A549 (cell line): ENCODE measurements around the gene LDLRAP1. TPM values are rescaled to one million over a fixed set of nuclear protein-coding genes. Genes with fewer than 3 reads are reported as not detected.

Experiments
- ATAC-seq, 2 experiments: fragments of 200-7000 bp in 1 of 2; fragments of >200 bp in 1 of 2; cut with Nextera tagmentation in 1 of 2; cut with Tn5 transposase in 1 of 2; 3 replicates each; pipeline versions ENCODE4 v1.8.0 to v1.9.1; 2018 to 2020; ENCODE audit warnings: mild to moderate bottlenecking in 1 of 2, moderate library complexity in 1 of 2
- CTCF ChIA-PET: fragments of 300-600 bp; sonication (Branson Sonifier 250); formaldehyde crosslinking; extraction: SDS; loops from one replicate; lab custom pipeline; 2021; ENCODE audit warnings: antibody characterized with exemption, inconsistent platforms; lab: Yijun Ruan, JAX
- POLR2A ChIA-PET: fragments of 350-600 bp; formaldehyde crosslinking; extraction: SDS; loops from one replicate; lab custom pipeline; 2021; ENCODE audit warnings: antibody characterized with exemption, inconsistent platforms; lab: Yijun Ruan, JAX
- DNase-seq, 2 experiments: peaks; one replicate each; pipeline versions ENCODE4 v3.0.0 to v3.0.0-alpha.2; 2011 to 2016; ENCODE audit warnings: low read depth in 1 of 2, low spot score in 1 of 2
- FAIRE-seq: peaks from 2 replicates; lab custom pipeline; 2011; peaks lifted over from hg19 to GRCh38; lab: Jason Lieb, UNC
- H3K27ac ChIP-seq, 2 experiments: fragments of >200 bp; sonication (Bioruptor Twin); formaldehyde crosslinking; 3 replicates each; pipeline ENCODE4 v1.5.1; 2016 to 2017
- H3K4me1 ChIP-seq: fragments of >200 bp; sonication (Bioruptor Twin); formaldehyde crosslinking; 3 replicates; pipeline ENCODE4 v1.6.1; 2016
- H3K4me2 ChIP-seq: fragments of >200 bp; sonication (Bioruptor Twin); formaldehyde crosslinking; 3 replicates; pipeline ENCODE4 v1.6.1; 2016
- H3K4me3 ChIP-seq: fragments of >200 bp; sonication (Bioruptor Twin); formaldehyde crosslinking; 3 replicates; pipeline ENCODE4 v1.5.1; 2016
- H3K9me3 ChIP-seq: fragments of >200 bp; sonication (Bioruptor Twin); formaldehyde crosslinking; 3 replicates; pipeline ENCODE4 v1.6.1; 2016
- CHD2 ChIP-seq: fragments of 150-350 bp; IDR thresholded peaks from 2 replicates; pipeline ENCODE4 v1.6.1; 2014; ENCODE audit warnings: low read length; ENCODE audit not compliant: partially characterized antibody
- HDAC2 ChIP-seq: fragments of 200-600 bp; sonication (generic); IDR thresholded peaks from 2 replicates; pipeline ENCODE4 v1.6.1; 2016
- HOXB13 ChIP-seq: fragments of 250-450 bp; sonication (Bioruptor Pico); IDR thresholded peaks from 2 replicates; pipeline ENCODE4 v1.5.0; 2020; ENCODE audit warnings: low read depth, mild to moderate bottlenecking, moderate library complexity
- JUN ChIP-seq, 2 experiments: fragments of >200 bp; sonication (Bioruptor Twin); formaldehyde crosslinking; IDR thresholded peaks; 2 replicates in 1 of 2; 3 replicates in 1 of 2; pipeline ENCODE4 v1.6.1; 2016 to 2017
- KDM5A ChIP-seq: fragments of 200-600 bp; sonication (generic); IDR thresholded peaks from 2 replicates; pipeline ENCODE4 v1.6.1; 2016; ENCODE audit warnings: antibody characterized with exemption, mild to moderate bottlenecking
- NPAS2 ChIP-seq: fragments of 250-450 bp; sonication (Bioruptor Pico); IDR thresholded peaks from 2 replicates; pipeline ENCODE4 v1.8.0; 2022; ENCODE audit warnings: mild to moderate bottlenecking, moderate library complexity, borderline replicate concordance
- POLR2AphosphoS2 ChIP-seq: conservative IDR thresholded peaks from 2 replicates; pipeline ENCODE4 v1.6.1; 2012; ENCODE audit warnings: low read length, improper control_type of control experiment, inconsistent platforms
- RAD21 ChIP-seq, 2 experiments: fragments of >200 bp in 1 of 2; sonication (Bioruptor Twin) in 1 of 2; formaldehyde crosslinking in 1 of 2; IDR thresholded peaks in 1 of 2; conservative IDR thresholded peaks in 1 of 2; 2 replicates in 1 of 2; 3 replicates in 1 of 2; pipeline ENCODE4 v1.6.1; 2012 to 2018; ENCODE audit warnings: inconsistent platforms in 1 of 2
- RCOR1 ChIP-seq: fragments of 150-350 bp; IDR thresholded peaks from 2 replicates; pipeline ENCODE4 v1.6.1; 2014; ENCODE audit warnings: antibody characterized with exemption, low read length, low read depth
- RNF2 ChIP-seq: fragments of 200-600 bp; sonication (generic); IDR thresholded peaks from 2 replicates; pipeline ENCODE4 v1.6.1; 2016; ENCODE audit warnings: low read depth, mild to moderate bottlenecking, antibody characterized with exemption, moderate library complexity, borderline replicate concordance
- SMC3 ChIP-seq: fragments of >200 bp; sonication (Bioruptor Twin); formaldehyde crosslinking; IDR thresholded peaks from 3 replicates; pipeline ENCODE4 v1.6.1; 2018; ENCODE audit warnings: inconsistent platforms
- WGBS: methylation state at CpG from one replicate; pipeline ENCODE4 v1.1.6; 2017; ENCODE audit errors: missing lambda C conversion rate; 5-methylcytosine and 5-hydroxymethylcytosine counted together
- polyA plus RNA-seq, 4 experiments: library from polyadenylated mRNA; depleted of rRNA in 3 of 4; stranded (reverse); fragments of >200 nt; fragmentation: RNase III in 1 of 4; extraction: RNeasy Plus Mini Kit Qiagen cat#74134 plus additional on column Dnase treatment in 1 of 4; gene quantifications; 2 replicates in 3 of 4; 3 replicates in 1 of 4; pipeline ENCODE4 v1.2.3, GENCODE V29; 2011 to 2017
- TF ChIP-seq, protein P1 (sequence below): fragments of >200 bp; sonication (Bioruptor Twin); formaldehyde crosslinking; IDR thresholded peaks from 3 replicates; pipeline ENCODE4 v1.5.1; 2016
- TF ChIP-seq, protein P2 (sequence below): fragments of >200 bp; sonication (Bioruptor Twin); formaldehyde crosslinking; IDR thresholded peaks from 2 replicates; pipeline ENCODE4 v1.6.1; 2016
- TF ChIP-seq, protein P3 (sequence below): fragments of 200-600 bp; sonication (generic); IDR thresholded peaks from 2 replicates; pipeline ENCODE4 v1.6.1; 2016; ENCODE audit warnings: antibody characterized with exemption, mild to moderate bottlenecking, moderate library complexity

LDLRAP1 gene
- polyA plus RNA-seq, 2 of the 4 experiments (the other 2 are of a cell fraction): 7.9 to 10.1 TPM

DNA sequence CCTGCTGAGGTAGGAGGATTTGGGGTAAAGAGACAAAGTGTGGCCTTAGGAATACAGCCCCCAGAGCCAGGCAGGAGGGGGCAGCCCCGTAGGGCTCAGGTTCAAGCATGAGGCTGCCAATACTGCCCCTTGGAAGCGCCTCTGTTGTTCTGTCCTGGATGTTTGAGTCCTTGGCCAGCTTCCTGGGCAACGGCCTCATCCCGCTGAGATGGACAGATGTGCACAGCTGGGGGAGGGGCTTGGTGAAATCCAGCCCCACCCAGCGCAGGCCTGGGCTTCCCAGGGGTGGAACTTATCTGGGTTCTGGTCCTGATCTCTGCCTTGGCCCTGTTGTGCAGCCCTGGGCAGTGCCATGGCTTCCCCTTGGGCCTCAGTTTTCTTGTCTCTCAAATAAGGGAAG is 38.4 kb downstream of the LDLRAP1 start:
- Histone ChIP-seq H3K4me3 (no peak overlapping the region), H3K4me2 (no peak overlapping the region), H3K27ac (no peak overlapping the region), H3K9me3 (no peaks in the 10 kb centered on the region), H3K4me1 (no peaks in the 10 kb centered on the region)
- no peak for ATAC-seq
- TF ChIP-seq NPAS2 (CRISPR knock-in tag) (no peak), HOXB13 (no peak), CHD2 (no peak), POLR2AphosphoS2 (no peak), KDM5A (no peak), SMC3 (no peak)
- TF ChIP-seq, protein P1, sequence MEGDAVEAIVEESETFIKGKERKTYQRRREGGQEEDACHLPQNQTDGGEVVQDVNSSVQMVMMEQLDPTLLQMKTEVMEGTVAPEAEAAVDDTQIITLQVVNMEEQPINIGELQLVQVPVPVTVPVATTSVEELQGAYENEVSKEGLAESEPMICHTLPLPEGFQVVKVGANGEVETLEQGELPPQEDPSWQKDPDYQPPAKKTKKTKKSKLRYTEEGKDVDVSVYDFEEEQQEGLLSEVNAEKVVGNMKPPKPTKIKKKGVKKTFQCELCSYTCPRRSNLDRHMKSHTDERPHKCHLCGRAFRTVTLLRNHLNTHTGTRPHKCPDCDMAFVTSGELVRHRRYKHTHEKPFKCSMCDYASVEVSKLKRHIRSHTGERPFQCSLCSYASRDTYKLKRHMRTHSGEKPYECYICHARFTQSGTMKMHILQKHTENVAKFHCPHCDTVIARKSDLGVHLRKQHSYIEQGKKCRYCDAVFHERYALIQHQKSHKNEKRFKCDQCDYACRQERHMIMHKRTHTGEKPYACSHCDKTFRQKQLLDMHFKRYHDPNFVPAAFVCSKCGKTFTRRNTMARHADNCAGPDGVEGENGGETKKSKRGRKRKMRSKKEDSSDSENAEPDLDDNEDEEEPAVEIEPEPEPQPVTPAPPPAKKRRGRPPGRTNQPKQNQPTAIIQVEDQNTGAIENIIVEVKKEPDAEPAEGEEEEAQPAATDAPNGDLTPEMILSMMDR: no peak
- TF ChIP-seq, protein P2, sequence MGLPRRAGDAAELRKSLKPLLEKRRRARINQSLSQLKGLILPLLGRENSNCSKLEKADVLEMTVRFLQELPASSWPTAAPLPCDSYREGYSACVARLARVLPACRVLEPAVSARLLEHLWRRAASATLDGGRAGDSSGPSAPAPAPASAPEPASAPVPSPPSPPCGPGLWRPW: no peak
- WGBS: 86% methylated on average over 2 of the region's 5 CpGs
- FAIRE-seq: no peak
- CTCF ChIA-PET: interaction anchor here (0.8 to 2.1 kb wide), 4 partner anchors 9 to 230 kb away, joined by 3 to 10 read pairs (median 3); no protein-coding TSS in a partner anchor
- POLR2A ChIA-PET: no interaction called here
- DNase-seq: no peak

DNA sequence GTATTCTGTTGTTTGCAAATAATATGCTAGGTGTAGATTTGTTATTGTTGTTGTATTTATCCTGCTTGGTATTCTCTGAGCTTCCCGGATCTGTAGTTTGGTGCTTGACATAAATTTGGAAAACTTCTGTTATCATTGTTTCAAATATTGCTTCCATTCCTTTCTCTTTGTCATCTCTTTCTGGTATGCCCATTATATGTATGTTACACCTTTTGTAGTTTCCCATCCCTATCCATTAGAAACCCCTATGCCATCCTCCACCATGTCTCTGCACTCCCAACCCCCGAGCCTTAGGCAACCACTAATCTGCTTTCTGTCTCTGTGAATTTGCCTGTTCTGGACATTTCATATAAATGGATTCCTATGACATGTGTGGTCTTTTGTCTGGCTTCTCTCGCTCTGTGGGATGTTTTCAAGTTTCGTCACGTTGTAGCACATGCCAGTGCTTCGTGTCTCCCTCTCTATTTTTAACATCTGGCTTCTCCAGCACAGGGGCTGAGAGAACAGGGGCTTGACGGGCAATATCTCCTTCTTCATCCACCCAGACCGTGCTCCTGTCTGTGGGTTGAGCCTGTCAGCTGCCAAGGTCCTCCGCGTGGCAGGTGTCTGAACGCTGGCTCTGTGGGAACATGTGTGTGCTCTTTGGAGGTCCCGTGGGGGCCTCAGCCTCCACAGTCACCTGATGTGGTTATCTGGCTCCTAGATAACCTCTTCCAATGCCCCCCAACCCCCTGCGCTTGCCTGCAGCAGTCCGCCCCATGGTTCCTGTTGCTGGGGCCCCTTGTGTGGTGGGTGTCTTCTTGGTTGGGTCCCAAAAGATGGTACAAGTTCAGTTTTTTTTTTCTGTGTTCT is 40.3 kb downstream of the LDLRAP1 start:
- WGBS: 67% methylated on average over 10 of the region's 14 CpGs
- no peak for FAIRE-seq
- no peaks in the 10 kb centered on the region for H3K4me1 ChIP-seq
- TF ChIP-seq RNF2: no peak
- no peak for TF ChIP-seq JUN (IDR thresholded peaks at IDR 0.05)
- no peak for TF ChIP-seq HDAC2
- TF ChIP-seq, protein P1: no peak
- TF ChIP-seq, protein P3, sequence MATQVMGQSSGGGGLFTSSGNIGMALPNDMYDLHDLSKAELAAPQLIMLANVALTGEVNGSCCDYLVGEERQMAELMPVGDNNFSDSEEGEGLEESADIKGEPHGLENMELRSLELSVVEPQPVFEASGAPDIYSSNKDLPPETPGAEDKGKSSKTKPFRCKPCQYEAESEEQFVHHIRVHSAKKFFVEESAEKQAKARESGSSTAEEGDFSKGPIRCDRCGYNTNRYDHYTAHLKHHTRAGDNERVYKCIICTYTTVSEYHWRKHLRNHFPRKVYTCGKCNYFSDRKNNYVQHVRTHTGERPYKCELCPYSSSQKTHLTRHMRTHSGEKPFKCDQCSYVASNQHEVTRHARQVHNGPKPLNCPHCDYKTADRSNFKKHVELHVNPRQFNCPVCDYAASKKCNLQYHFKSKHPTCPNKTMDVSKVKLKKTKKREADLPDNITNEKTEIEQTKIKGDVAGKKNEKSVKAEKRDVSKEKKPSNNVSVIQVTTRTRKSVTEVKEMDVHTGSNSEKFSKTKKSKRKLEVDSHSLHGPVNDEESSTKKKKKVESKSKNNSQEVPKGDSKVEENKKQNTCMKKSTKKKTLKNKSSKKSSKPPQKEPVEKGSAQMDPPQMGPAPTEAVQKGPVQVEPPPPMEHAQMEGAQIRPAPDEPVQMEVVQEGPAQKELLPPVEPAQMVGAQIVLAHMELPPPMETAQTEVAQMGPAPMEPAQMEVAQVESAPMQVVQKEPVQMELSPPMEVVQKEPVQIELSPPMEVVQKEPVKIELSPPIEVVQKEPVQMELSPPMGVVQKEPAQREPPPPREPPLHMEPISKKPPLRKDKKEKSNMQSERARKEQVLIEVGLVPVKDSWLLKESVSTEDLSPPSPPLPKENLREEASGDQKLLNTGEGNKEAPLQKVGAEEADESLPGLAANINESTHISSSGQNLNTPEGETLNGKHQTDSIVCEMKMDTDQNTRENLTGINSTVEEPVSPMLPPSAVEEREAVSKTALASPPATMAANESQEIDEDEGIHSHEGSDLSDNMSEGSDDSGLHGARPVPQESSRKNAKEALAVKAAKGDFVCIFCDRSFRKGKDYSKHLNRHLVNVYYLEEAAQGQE: no peak
- TF ChIP-seq RCOR1: no peak
- TF ChIP-seq RAD21 (conservative IDR thresholded peaks at IDR 0.05 in 1 of 2, IDR thresholded peaks at IDR 0.05 in 1 of 2): no peak
- no peaks in the 10 kb centered on the region for H3K9me3 ChIP-seq
- ATAC-seq: no peak
- no peak overlapping the region for H3K4me2 ChIP-seq
- CTCF ChIA-PET: no interaction called here
- H3K27ac ChIP-seq: no peak overlapping the region
- POLR2A ChIA-PET: no interaction called here
- H3K4me3 ChIP-seq: no peak overlapping the region
- no peak for DNase-seq
